ENCODE data around the gene MARK3. TPM values are rescaled to one million over a fixed set of nuclear protein-coding genes. Genes with fewer than 3 reads are reported as not detected.

The MARK3 gene
- total and polyA plus RNA-seq, 10 of the 15 experiments (the other 5 are each of a cell fraction or from before 2014, with no cell fraction given), result 10.7 to 75.1 (median 41.4) TPM

DNA sequence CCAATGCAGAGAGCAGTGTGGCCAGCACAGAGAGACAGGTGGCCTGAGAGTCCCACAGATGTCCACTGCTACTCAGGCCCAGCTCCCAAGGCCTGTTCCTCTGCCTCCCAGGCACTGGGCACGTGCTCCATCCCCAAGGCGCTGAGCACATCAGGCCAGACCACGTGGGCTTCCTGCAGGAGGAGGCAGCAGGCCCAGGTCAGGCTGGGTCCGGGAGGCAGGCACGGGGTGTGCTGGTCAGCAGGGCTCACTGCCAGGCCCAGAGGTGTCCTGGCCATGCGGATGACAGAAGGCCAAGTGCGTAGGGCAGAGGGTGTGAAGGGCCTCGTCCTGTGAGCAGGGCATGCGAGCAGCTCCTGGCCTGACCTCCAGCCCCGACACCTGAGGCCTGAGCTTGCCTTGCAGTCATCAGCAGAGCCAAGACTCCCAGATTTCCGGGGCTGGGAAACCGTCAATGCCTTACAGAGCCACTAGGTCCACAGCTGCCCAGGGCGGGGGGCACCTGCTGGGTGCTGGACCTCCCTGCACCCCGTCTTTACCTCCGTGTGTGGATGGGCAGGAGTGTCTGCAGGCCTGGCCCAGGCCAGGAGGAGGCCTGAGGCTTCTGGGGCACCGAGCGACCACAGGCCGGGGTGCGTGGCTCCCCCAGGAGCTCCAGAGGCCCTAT, 158.6 kb downstream of the MARK3 start:
- FAIRE-seq (no peak), ATAC-seq (no peak), DNase-seq (ENCODE audit: low read depth, low spot score) (no peak)
- intact Hi-C loops (cut with micrococcal nuclease; ENCODE audit: unreplicated experiment), result no loop called here
- Histone ChIP-seq H3K9ac (ENCODE audit: control insufficient read depth, insufficient read depth, low read length) (no peak overlapping the region), H3K36me3 (ENCODE audit: control insufficient read depth in 2 of 2, insufficient read depth in 2 of 2, low read length in 1 of 2) (no peaks in the 10 kb centered on the region), H3K4me2 (ENCODE audit: control insufficient read depth, insufficient read depth) (no peak overlapping the region), H3K4me1 (ENCODE audit: control insufficient read depth, insufficient read depth, low read length) (no peaks in the 10 kb centered on the region), H3K79me2 (ENCODE audit: control insufficient read depth, insufficient read depth, low read length) (no peaks in the 10 kb centered on the region), H3K27me3 (replicated peaks in 1 of 2; ENCODE audit: control insufficient read depth in 2 of 2, insufficient read depth in 2 of 2, low read length in 1 of 2) (no peaks in the 10 kb centered on the region), H3K4me3 (no peak overlapping the region), H2AFZ (ENCODE audit: control insufficient read depth, low read depth, low read length) (no peak overlapping the region), H3K9me3 (replicated peaks; ENCODE audit: control insufficient read depth, insufficient read depth, low read length) (no peaks in the 10 kb centered on the region), H4K20me1 (ENCODE audit: control insufficient read depth, insufficient read depth) (no peaks in the 10 kb centered on the region), H3K27ac (ENCODE audit: control insufficient read depth, insufficient read depth) (no peak overlapping the region)
- SMC1A ChIA-PET (ENCODE audit: uncharacterized antibody, unreplicated experiment), result interaction anchor here (1.9 kb wide), 1 partner anchor 23 kb away, joined by 5 read pairs; no protein-coding TSS in a partner anchor
- no peak for TF ChIP-seq FOS (IDR thresholded peaks at IDR 0.05; ENCODE audit: borderline replicate concordance, extremely low read depth, insufficient read length)
- no peak for TF ChIP-seq MYC (IDR thresholded peaks at IDR 0.05; ENCODE audit: insufficient read depth, insufficient read length, insufficient replicate concordance, low read length, severe bottlenecking)
- TF ChIP-seq JUNB (IDR thresholded peaks at IDR 0.05), result no peak
- TF ChIP-seq CHD4 (IDR thresholded peaks at IDR 0.05), result no peak
- TF ChIP-seq BACH1 (IDR thresholded peaks at IDR 0.05; ENCODE audit: borderline replicate concordance), result no peak
- TF ChIP-seq, protein P1, sequence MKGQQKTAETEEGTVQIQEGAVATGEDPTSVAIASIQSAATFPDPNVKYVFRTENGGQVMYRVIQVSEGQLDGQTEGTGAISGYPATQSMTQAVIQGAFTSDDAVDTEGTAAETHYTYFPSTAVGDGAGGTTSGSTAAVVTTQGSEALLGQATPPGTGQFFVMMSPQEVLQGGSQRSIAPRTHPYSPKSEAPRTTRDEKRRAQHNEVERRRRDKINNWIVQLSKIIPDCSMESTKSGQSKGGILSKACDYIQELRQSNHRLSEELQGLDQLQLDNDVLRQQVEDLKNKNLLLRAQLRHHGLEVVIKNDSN (IDR thresholded peaks at IDR 0.05; ENCODE audit: borderline replicate concordance, extremely low read length, insufficient read depth, low read depth, low read length), result no peak
- no peak for TF ChIP-seq PAX5 (IDR thresholded peaks at IDR 0.05; ENCODE audit: borderline replicate concordance, low read depth, low read length)
- TF ChIP-seq POLR2A (IDR thresholded peaks at IDR 0.05; ENCODE audit: low read depth, low read length), result no peak
- no peak for TF ChIP-seq SUPT20H (IDR thresholded peaks at IDR 0.05; ENCODE audit: borderline replicate concordance, control insufficient read depth, low read depth, low read length)
- no peak for TF ChIP-seq ETV6 (conservative IDR thresholded peaks at IDR 0.05 in 1 of 2, IDR thresholded peaks at IDR 0.05 in 1 of 2; ENCODE audit: borderline replicate concordance in 1 of 2, low read depth in 1 of 2)
- TF ChIP-seq RUNX3 (IDR thresholded peaks at IDR 0.05; ENCODE audit: low read length), result no peak
- TF ChIP-seq NFYB (IDR thresholded peaks at IDR 0.05; ENCODE audit: insufficient read depth, low read depth, low read length), result no peak
- no peak for TF ChIP-seq SREBF2 (IDR thresholded peaks at IDR 0.05; ENCODE audit: low read length)
- no peak for TF ChIP-seq MEF2A (IDR thresholded peaks at IDR 0.05; ENCODE audit: insufficient read depth, low read depth, low read length)
- TF ChIP-seq SMAD1 (IDR thresholded peaks at IDR 0.05; ENCODE audit: low read depth, partially characterized antibody), result no peak
- RAD21 ChIA-PET (ENCODE audit: unreplicated experiment), result no interaction called here
- in situ Hi-C loops (cut with MboI), result no loop called here
- WGBS (ENCODE audit: insufficient coverage, insufficient replicate concordance, low lambda C conversion rate, missing lambda C conversion rate), result 52% methylated on average over 19 of the region's 19 CpGs
- CTCF ChIA-PET, result interaction anchor here (0.5 to 5.7 kb wide), 3 partner anchors 25 to 206 kb away, joined by 3 to 53 read pairs (median 3); no protein-coding TSS in a partner anchor
- BruUV-seq (replicated peaks), result no TSS peak
- POLR2A ChIA-PET, result interaction anchor here (1.3 kb wide), 1 partner anchor 23 kb away, joined by 4 read pairs; no protein-coding TSS in a partner anchor

Data from GM12878 (cell line).